NCI-H1105 (cell line): ENCODE results near the gene ADAMTSL1.

Source experiments
- DNase-seq: peaks from one replicate; lab custom pipeline; 2025; lab: John Stamatoyannopoulos, UW

Gene ADAMTSL1

GRCh38 chr9:18467696-18468095 lies 6.3 kb upstream of the ADAMTSL1 start:
- no peak for DNase-seq

GRCh38 chr9:18472435-18472834 lies 1.5 kb upstream of the ADAMTSL1 start:
- no peak for DNase-seq

GRCh38 chr9:18472841-18473251 lies 1.1 kb upstream of the ADAMTSL1 start:
- DNase-seq = no peak

- no peak for DNase-seq
Measured at GRCh38 chr9:18474783-18475182, 830 bp downstream of the ADAMTSL1 start.

- no peak for DNase-seq
Measured at GRCh38 chr9:18477121-18477660, 3.2 kb downstream of the ADAMTSL1 start.

GRCh38 chr9:18477719-18478118 lies 3.8 kb downstream of the ADAMTSL1 start:
- no peak for DNase-seq

- DNase-seq = no peak
Measured at GRCh38 chr9:18478501-18479361, 4.8 kb downstream of the ADAMTSL1 start.

DNA sequence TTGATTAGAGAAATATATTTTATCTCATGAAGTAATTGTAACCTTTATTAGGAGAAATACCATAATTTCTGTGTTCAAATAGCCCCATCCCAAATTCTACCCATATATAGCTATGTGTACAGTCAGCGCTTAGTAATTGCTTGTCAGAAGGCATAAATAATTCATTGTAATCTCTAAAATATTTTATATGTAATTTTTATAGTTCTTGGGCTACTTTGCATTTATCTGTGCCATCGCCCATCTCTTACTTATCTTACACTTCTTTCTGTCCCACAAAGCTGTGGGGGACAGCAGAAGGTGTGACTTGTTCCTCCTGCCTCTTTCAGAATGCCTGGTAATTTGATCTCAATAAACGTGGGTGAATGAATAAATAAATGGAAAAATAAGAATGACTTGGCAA lies 5.5 kb downstream of the ADAMTSL1 start:
- DNase-seq = no peak

- DNase-seq = no peak
Measured at GRCh38 chr9:18480662-18481093, 6.7 kb downstream of the ADAMTSL1 start.

DNA sequence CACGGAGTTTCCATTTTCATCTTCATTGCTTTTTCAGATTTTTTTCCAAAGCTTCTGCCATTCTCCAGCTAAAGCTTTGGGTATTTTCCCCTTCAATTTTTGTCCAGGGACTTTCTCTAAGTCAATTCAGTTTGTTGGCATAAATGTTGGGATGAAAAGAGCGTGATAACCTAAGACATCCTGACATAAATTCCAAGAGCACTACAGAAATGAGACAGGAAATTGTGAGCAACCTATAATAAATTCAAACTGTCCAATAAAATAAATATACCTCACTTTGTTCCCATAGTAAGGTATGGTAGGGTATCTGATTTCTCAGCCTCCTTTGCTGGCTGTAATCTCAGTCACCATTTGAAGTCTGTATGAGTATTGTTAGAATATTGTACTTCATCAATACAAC lies 8.4 kb downstream of the ADAMTSL1 start:
- no peak for DNase-seq

GRCh38 chr9:18485714-18486113 lies 11.8 kb downstream of the ADAMTSL1 start:
- DNase-seq = no peak

GRCh38 chr9:18487611-18488010 lies 13.7 kb downstream of the ADAMTSL1 start:
- no peak for DNase-seq

- DNase-seq = no peak
Measured at GRCh38 chr9:18488886-18489285, 14.9 kb downstream of the ADAMTSL1 start.

DNA sequence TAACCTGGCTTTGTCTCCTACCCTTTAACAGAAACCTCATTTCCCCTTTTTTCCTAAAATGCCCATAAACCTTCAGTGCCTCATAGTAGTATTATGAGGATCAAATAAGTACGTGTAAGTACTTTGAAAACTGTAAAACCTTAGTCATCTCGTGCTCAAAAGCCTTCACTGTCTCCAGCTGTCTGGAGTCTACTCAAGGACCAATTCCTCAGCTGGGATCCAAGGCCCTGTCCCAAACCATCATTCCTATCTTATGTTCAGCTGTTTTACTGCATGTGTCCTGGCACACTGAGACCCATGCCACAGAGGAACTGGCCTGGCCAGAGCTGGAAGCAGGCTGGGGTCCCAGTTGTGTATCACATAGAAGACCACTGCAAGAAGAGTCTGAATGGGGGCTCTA lies 15.9 kb downstream of the ADAMTSL1 start:
- no peak for DNase-seq

DNA sequence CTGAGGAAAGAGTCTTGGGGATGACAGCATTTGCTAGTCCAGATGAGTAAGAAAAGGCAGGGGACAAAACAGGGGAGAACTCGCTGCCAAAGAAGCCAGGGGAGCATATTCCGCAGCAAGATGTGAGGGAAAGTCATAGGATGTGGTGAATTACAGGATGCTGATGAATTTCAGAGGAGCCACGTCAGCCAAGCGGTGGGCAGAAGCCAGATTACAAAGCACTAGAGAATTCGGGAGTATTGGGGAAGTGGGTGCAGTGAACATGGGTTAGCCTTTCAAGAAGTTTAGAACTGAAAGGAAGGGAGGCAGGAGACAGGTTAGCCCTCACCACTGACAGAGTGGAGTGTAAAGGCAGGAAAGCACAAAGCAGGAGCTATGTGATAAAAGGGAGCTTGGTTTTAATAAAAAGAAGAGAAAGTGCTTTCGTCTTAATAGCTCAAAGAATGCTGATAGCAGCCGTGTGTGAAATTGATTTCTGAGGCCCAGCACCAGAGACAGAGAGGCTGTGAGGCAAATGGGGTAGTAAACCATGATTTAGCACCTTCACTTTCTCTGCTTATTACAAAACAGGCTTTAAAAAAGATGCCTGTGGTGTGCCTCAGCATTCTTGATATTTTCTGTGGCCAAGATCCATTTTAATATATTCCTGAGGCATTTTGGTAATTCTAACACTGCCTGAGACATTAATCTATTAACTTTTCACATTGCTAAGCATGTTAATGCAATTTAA lies 16.9 kb downstream of the ADAMTSL1 start:
- no peak for DNase-seq

DNA sequence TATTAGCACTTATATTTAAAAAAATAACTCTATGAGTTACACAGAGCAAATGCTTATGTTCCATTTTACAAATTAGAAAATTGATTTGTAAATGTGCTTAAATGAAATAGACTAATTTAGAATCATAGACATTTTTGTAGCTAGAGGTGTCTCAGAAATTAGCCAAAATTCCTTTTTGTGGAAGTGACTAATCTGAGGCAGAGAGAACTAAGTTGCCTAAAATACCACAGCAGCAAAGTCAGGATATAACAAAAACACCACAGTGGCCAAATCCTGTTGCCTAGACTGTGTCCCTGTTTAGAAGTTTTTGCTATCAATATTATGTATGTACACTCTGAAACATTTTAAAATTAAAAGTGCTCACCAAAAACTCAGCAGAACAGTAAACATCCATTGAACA lies 18.7 kb downstream of the ADAMTSL1 start:
- DNase-seq = no peak

DNA sequence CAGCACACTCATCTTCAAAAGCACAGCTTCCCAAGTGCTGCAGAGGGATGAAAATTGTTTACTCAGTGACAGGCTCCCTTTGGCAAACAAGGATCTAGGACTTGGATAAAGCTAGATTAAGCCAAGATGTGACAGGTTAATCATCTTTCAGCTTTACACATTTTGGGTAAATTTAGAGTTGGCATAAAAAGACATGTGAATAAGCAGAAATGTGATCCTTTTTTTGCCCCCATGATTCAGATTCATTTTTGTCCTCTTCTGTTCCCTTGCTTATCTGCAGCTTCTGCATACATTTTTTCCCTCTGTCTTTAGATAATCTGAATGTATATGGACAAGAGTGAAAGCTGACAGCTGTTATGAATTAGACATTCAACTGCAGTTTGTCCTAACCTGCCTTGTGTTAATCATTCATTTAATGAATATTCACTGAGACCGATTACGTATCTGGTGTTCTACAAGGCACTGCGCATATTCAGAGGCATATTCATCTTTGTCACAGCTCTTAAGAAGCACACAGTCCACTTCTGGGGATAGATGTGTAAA lies 19.6 kb downstream of the ADAMTSL1 start:
- no peak for DNase-seq

DNA sequence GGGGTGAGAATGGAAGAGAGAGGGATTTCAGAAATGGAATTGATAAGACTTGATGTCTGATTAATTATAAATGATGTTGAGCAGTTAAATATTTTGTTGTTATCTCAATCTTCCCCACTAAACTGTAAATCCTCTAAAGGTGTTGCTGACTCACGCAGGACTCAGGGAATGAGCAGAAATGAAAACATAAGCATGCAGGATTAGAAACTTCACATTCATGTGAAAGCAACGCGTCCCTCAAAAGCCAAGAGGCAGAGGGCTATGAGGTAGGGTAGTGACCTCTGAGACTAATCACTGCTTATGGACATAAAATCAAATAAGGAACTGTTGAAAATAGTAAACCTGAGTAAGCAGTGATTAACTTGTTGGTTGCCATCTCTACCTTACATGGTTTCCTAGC lies 21.1 kb downstream of the ADAMTSL1 start:
- DNase-seq = no peak

- DNase-seq = no peak
Measured at GRCh38 chr9:18496256-18497000, 22.5 kb downstream of the ADAMTSL1 start.

GRCh38 chr9:18499062-18499461 lies 25.1 kb downstream of the ADAMTSL1 start:
- no peak for DNase-seq

GRCh38 chr9:18499980-18500379 lies 26.0 kb downstream of the ADAMTSL1 start:
- no peak for DNase-seq

DNA sequence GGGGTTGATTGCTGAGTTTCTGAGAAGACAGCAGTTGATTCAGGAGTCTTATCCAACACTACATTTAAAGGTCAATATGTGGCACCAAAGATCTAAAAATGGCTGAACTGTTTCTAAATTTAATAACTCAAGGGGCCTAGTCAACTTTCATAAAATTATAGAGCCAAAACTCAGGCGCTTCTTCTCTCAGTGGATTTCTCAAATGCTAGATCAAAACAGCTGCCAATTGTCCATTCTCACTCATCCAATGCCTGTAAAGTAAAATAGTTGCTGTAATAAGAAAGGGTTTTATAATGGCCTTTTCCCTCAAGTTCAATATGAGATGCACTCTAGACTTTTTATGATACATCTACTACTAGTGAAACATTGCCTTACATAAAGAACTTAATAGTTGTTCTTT lies 26.5 kb downstream of the ADAMTSL1 start:
- DNase-seq = no peak
